ENCODE data around the gene ADAMTS7.
"Not testable (repeated sequence)": the region's sequence is repeated elsewhere in the genome, so short reads cannot be mapped to it uniquely, and the experiment has no call there.

ADAMTS7 gene

GRCh38 chr15:78840661-78841375, 29.6 kb upstream of the ADAMTS7 start:
- POLR2A ChIA-PET = no interaction called here
- no peak for TF ChIP-seq CTCF (IDR thresholded peaks at IDR 0.05; ENCODE audit: control extremely low read depth, extremely low read depth, low read depth, missing control alignments)
- CTCF ChIA-PET = interaction anchor here (1.7 kb wide), 1 partner anchor 10 kb away, joined by 5 read pairs; no protein-coding TSS in a partner anchor
- peak; percentile 49 for DNase-seq (ENCODE audit: extremely low spot score)

- CTCF ChIA-PET = interaction anchor here (1.0 to 1.2 kb wide), 2 partner anchors 9 to 345 kb away, joined by 3 read pairs; no protein-coding TSS in a partner anchor
- DNase-seq (ENCODE audit: extremely low spot score); POLR2A ChIA-PET: not testable (repeated sequence)
These were observed 27.9 kb upstream of the ADAMTS7 start for GRCh38 chr15:78839151-78839550.

- POLR2A ChIA-PET = no interaction called here
- CTCF ChIA-PET = interaction anchor here (1.0 to 1.2 kb wide), 2 partner anchors 9 to 346 kb away, joined by 3 read pairs; no protein-coding TSS in a partner anchor
- DNase-seq (ENCODE audit: extremely low spot score) = no peak
- TF ChIP-seq CTCF (IDR thresholded peaks at IDR 0.05; ENCODE audit: control extremely low read depth, extremely low read depth, low read depth, missing control alignments) = no peak
These were observed 27.2 kb upstream of the ADAMTS7 start for GRCh38 chr15:78838489-78838888.

- CTCF ChIA-PET = interaction anchor here (1.8 kb wide), 1 partner anchor 347 kb away, joined by 4 read pairs; no protein-coding TSS in a partner anchor
- no peak for DNase-seq (ENCODE audit: extremely low spot score)
- POLR2A ChIA-PET = no interaction called here
- TF ChIP-seq CTCF (IDR thresholded peaks at IDR 0.05; ENCODE audit: control extremely low read depth, extremely low read depth, low read depth, missing control alignments) = no peak
These were observed 26.3 kb upstream of the ADAMTS7 start for GRCh38 chr15:78837543-78837942.

- no peak for TF ChIP-seq CTCF (IDR thresholded peaks at IDR 0.05; ENCODE audit: control extremely low read depth, extremely low read depth, low read depth, missing control alignments)
- ChIA-PET CTCF (interaction anchor here (1.8 kb wide), 1 partner anchor 347 kb away, joined by 4 read pairs; no protein-coding TSS in a partner anchor), POLR2A (no interaction called here)
- DNase-seq (ENCODE audit: extremely low spot score) = no peak
These were observed 25.9 kb upstream of the ADAMTS7 start for GRCh38 chr15:78837131-78837530.

GRCh38 chr15:78836333-78836732, 25.1 kb upstream of the ADAMTS7 start:
- CTCF ChIA-PET = interaction anchor here (1.0 to 1.8 kb wide), 3 partner anchors 8 to 348 kb away, joined by 3 to 4 read pairs (median 4); no protein-coding TSS in a partner anchor
- no peak for DNase-seq (ENCODE audit: extremely low spot score)
- POLR2A ChIA-PET = no interaction called here
- no peak for TF ChIP-seq CTCF (IDR thresholded peaks at IDR 0.05; ENCODE audit: control extremely low read depth, extremely low read depth, low read depth, missing control alignments)

Measured in GM10248 (cell line).